ENCODE data around the gene SDK1.

Gene SDK1

GRCh38 chr7:4124556-4125477 is 823.8 kb downstream of the SDK1 start:
- in situ Hi-C loops (cut with HindIII; ENCODE audit: low sequenced_read_pairs): no loop called here
- DNase-seq (ENCODE audit: low read depth): no peak
- TF ChIP-seq CTCF (IDR thresholded peaks at IDR 0.05; ENCODE audit: low read depth, low read length, missing control alignments): no peak
- no peak overlapping the region for H3K4me3 ChIP-seq (ENCODE audit: low read depth, low read length)

GRCh38 chr7:4127909-4128560 is 827.0 kb downstream of the SDK1 start:
- no peak for DNase-seq (ENCODE audit: low read depth)
- no peak overlapping the region for H3K4me3 ChIP-seq (ENCODE audit: low read depth, low read length)
- in situ Hi-C loops (cut with HindIII; ENCODE audit: low sequenced_read_pairs): no loop called here
- no peak for TF ChIP-seq CTCF (IDR thresholded peaks at IDR 0.05; ENCODE audit: low read depth, low read length, missing control alignments)

- in situ Hi-C loops (cut with HindIII; ENCODE audit: low sequenced_read_pairs): no loop called here
- no peak for TF ChIP-seq CTCF (IDR thresholded peaks at IDR 0.05; ENCODE audit: low read depth, low read length, missing control alignments)
- no peak for DNase-seq (ENCODE audit: low read depth)
- H3K4me3 ChIP-seq (ENCODE audit: low read depth, low read length): no peak overlapping the region
These were observed 828.5 kb downstream of the SDK1 start for GRCh38 chr7:4129481-4130122.

GRCh38 chr7:4131063-4131462 is 830.0 kb downstream of the SDK1 start:
- in situ Hi-C loops (cut with HindIII; ENCODE audit: low sequenced_read_pairs): no loop called here
- no peak for DNase-seq (ENCODE audit: low read depth)
- H3K4me3 ChIP-seq (ENCODE audit: low read depth, low read length): no peak overlapping the region
- TF ChIP-seq CTCF (IDR thresholded peaks at IDR 0.05; ENCODE audit: low read depth, low read length, missing control alignments): no peak

GRCh38 chr7:4132221-4132620 is 831.2 kb downstream of the SDK1 start:
- TF ChIP-seq CTCF (IDR thresholded peaks at IDR 0.05; ENCODE audit: low read depth, low read length, missing control alignments): no peak
- in situ Hi-C loops (cut with HindIII; ENCODE audit: low sequenced_read_pairs): no loop called here
- no peak overlapping the region for H3K4me3 ChIP-seq (ENCODE audit: low read depth, low read length)
- DNase-seq (ENCODE audit: low read depth): no peak

GRCh38 chr7:4133491-4134044 is 832.5 kb downstream of the SDK1 start:
- no peak for TF ChIP-seq CTCF (IDR thresholded peaks at IDR 0.05; ENCODE audit: low read depth, low read length, missing control alignments)
- H3K4me3 ChIP-seq (ENCODE audit: low read depth, low read length): no peak overlapping the region
- in situ Hi-C loops (cut with HindIII; ENCODE audit: low sequenced_read_pairs): no loop called here
- DNase-seq (ENCODE audit: low read depth): no peak

Data from astrocyte of the cerebellum (primary cell).